HG03460 (cell line): Measurements from ENCODE around the gene ARHGEF26.

Experiments
- ATAC-seq: cut with Tn5 transposase; IDR thresholded peaks from one replicate; pipeline ENCODE4 v1.9.1; 2021; ENCODE audit not compliant: unreplicated experiment

ARHGEF26 gene

GRCh38 chr3:154148541-154148940 is 27.4 kb downstream of the ARHGEF26 start:
- no peak for ATAC-seq

- no peak for ATAC-seq
These were observed 28.1 kb downstream of the ARHGEF26 start for GRCh38 chr3:154149286-154149685.

GRCh38 chr3:154151969-154152368 is 30.8 kb downstream of the ARHGEF26 start:
- no peak for ATAC-seq

GRCh38 chr3:154152741-154153140 is 31.6 kb downstream of the ARHGEF26 start:
- no peak for ATAC-seq

GRCh38 chr3:154156530-154156929 is 35.3 kb downstream of the ARHGEF26 start:
- ATAC-seq = no peak

- no peak for ATAC-seq
These were observed 40.6 kb downstream of the ARHGEF26 start for GRCh38 chr3:154161806-154162205.

- no peak for ATAC-seq
These were observed 43.2 kb downstream of the ARHGEF26 start for GRCh38 chr3:154164387-154164786.

GRCh38 chr3:154168998-154169795 is 48.0 kb downstream of the ARHGEF26 start:
- ATAC-seq = no peak

- ATAC-seq = no peak
These were observed 48.6 kb downstream of the ARHGEF26 start for GRCh38 chr3:154169796-154170110.

GRCh38 chr3:154170300-154170699 is 49.1 kb downstream of the ARHGEF26 start:
- ATAC-seq = no peak

- no peak for ATAC-seq
These were observed 53.9 kb downstream of the ARHGEF26 start for GRCh38 chr3:154175041-154175440.

- ATAC-seq = no peak
These were observed 54.8 kb downstream of the ARHGEF26 start for GRCh38 chr3:154176036-154176435.

GRCh38 chr3:154177406-154177805 is 56.2 kb downstream of the ARHGEF26 start:
- no peak for ATAC-seq

- no peak for ATAC-seq
These were observed 57.0 kb downstream of the ARHGEF26 start for GRCh38 chr3:154178172-154178571.

- no peak for ATAC-seq
These were observed 59.9 kb downstream of the ARHGEF26 start for GRCh38 chr3:154180836-154181691.

- no peak for ATAC-seq
These were observed 61.2 kb downstream of the ARHGEF26 start for GRCh38 chr3:154182322-154182922.

GRCh38 chr3:154182975-154183374 is 61.8 kb downstream of the ARHGEF26 start:
- no peak for ATAC-seq

GRCh38 chr3:154184582-154184981 is 63.4 kb downstream of the ARHGEF26 start:
- no peak for ATAC-seq

GRCh38 chr3:154188437-154188836 is 67.2 kb downstream of the ARHGEF26 start:
- no peak for ATAC-seq

- no peak for ATAC-seq
These were observed 67.7 kb downstream of the ARHGEF26 start for GRCh38 chr3:154188846-154189245.

GRCh38 chr3:154191520-154191919 is 70.3 kb downstream of the ARHGEF26 start:
- no peak for ATAC-seq

- no peak for ATAC-seq
These were observed 71.0 kb downstream of the ARHGEF26 start for GRCh38 chr3:154192225-154192624.
